CD14-positive monocyte (primary cell): ENCODE results near the gene HEPN1. TPM values are rescaled to one million over a fixed set of nuclear protein-coding genes. Genes with fewer than 3 reads are reported as not detected.
A peak's percentile ranks its signal among the peaks of the same experiment; 100 is the strongest.

ENCODE experiments used
- DNase-seq, 3 donors: peaks; one replicate each; pipeline ENCODE4 v3.0.0-alpha.2; 2011 to 2022
- H2AFZ ChIP-seq: 2 replicates; pipeline ENCODE4 v1.6.0; 2012; ENCODE audit warnings: mild to moderate bottlenecking, low read depth, low read length, inconsistent platforms; ENCODE audit not compliant: insufficient read depth, poor library complexity, severe bottlenecking
- H3K27ac ChIP-seq, 2 donors: 1 replicate in 1 of 2; 2 replicates in 1 of 2; pipeline ENCODE4 v1.5.1; 2012 to 2013; ENCODE audit warnings: low read length in 2 of 2, control low read depth in 1 of 2, inconsistent platforms in 1 of 2, low read depth in 1 of 2, mild to moderate bottlenecking in 1 of 2
- H3K27me3 ChIP-seq, 2 donors: one replicate each; pipeline versions ENCODE4 v1.6.0 to v1.6.1; 2011 to 2013; ENCODE audit warnings: low read length in 2 of 2; ENCODE audit not compliant: control insufficient read depth in 2 of 2, insufficient read depth in 2 of 2
- H3K36me3 ChIP-seq, 2 donors: replicated peaks in 1 of 2; 1 replicate in 1 of 2; 2 replicates in 1 of 2; pipeline versions ENCODE4 v1.5.1 to v1.6.1; 2012 to 2013; ENCODE audit warnings: low read length in 2 of 2, control low read depth in 1 of 2, inconsistent platforms in 1 of 2, mild to moderate bottlenecking in 1 of 2; ENCODE audit not compliant: insufficient read depth in 2 of 2, control insufficient read depth in 1 of 2
- H3K4me1 ChIP-seq, 2 donors: 1 replicate in 1 of 2; 2 replicates in 1 of 2; pipeline versions ENCODE4 v1.5.1 to v1.6.1; 2012 to 2013; ENCODE audit warnings: low read length in 2 of 2, control low read depth in 1 of 2, inconsistent platforms in 1 of 2, mild to moderate bottlenecking in 1 of 2, moderate library complexity in 1 of 2; ENCODE audit not compliant: insufficient read depth in 2 of 2, control insufficient read depth in 1 of 2
- H3K4me2 ChIP-seq: replicated peaks from 2 replicates; pipeline ENCODE3; 2012; ENCODE audit warnings: low read length, moderate library complexity, mild to moderate bottlenecking; ENCODE audit not compliant: poor library complexity, severe bottlenecking; ENCODE audit errors: extremely low read depth
- H3K4me3 ChIP-seq, 3 experiments: fragments of 200-600 bp in 1 of 3; sonication (generic) in 1 of 3; replicated peaks in 1 of 3; 1 replicate in 2 of 3; 2 replicates in 1 of 3; pipeline ENCODE4 v1.5.1; 2011 to 2013; ENCODE audit warnings: low read length in 3 of 3, mild to moderate bottlenecking in 3 of 3, control low read depth in 2 of 3, low read depth in 2 of 3, inconsistent platforms in 1 of 3, moderate library complexity in 1 of 3
- H3K79me2 ChIP-seq: 2 replicates; pipeline ENCODE4 v1.6.0; 2012; ENCODE audit warnings: mild to moderate bottlenecking, control low read depth, inconsistent platforms, low read length, moderate library complexity; ENCODE audit not compliant: insufficient read depth
- H3K9ac ChIP-seq: 2 replicates; pipeline ENCODE4 v1.6.0; 2017; ENCODE audit warnings: low read length, mild to moderate bottlenecking; ENCODE audit not compliant: insufficient read depth, poor library complexity, severe bottlenecking
- H3K9me3 ChIP-seq, 2 donors: replicated peaks in 1 of 2; 1 replicate in 1 of 2; 2 replicates in 1 of 2; pipeline versions ENCODE4 v1.5.1 to v1.6.1; 2012 to 2013; ENCODE audit warnings: low read length in 2 of 2, control low read depth in 1 of 2; ENCODE audit not compliant: control insufficient read depth in 1 of 2, insufficient read depth in 1 of 2
- H4K20me1 ChIP-seq: 2 replicates; pipeline ENCODE4 v1.6.0; 2012; ENCODE audit warnings: mild to moderate bottlenecking, low read length, control low read depth, moderate library complexity; ENCODE audit not compliant: insufficient read depth
- H3K27ac Mint-ChIP-seq, 7 donors: one replicate each; pipeline ENCODE4 v1.8.0; 2020; ENCODE audit warnings: mild to moderate bottlenecking in 7 of 7, mixed read lengths in 7 of 7, moderate library complexity in 6 of 7, inconsistent platforms in 2 of 7
- H3K27me3 Mint-ChIP-seq, 3 donors: one replicate each; pipeline ENCODE4 v1.8.0; 2021 to 2022; ENCODE audit warnings: low read depth in 3 of 3, mild to moderate bottlenecking in 3 of 3, mixed read lengths in 3 of 3, moderate library complexity in 3 of 3, inconsistent platforms in 1 of 3
- H3K36me3 Mint-ChIP-seq, 2 donors: one replicate each; pipeline ENCODE4 v1.8.0; 2020; ENCODE audit warnings: mixed read lengths in 2 of 2, inconsistent platforms in 1 of 2, mild to moderate bottlenecking in 1 of 2
- H3K4me1 Mint-ChIP-seq: one replicate; pipeline ENCODE4 v1.8.0; 2020; ENCODE audit warnings: mild to moderate bottlenecking, mixed read lengths
- H3K4me3 Mint-ChIP-seq, 2 donors: one replicate each; pipeline ENCODE4 v1.8.0; 2020; ENCODE audit warnings: mild to moderate bottlenecking in 2 of 2, mixed read lengths in 2 of 2, moderate library complexity in 1 of 2
- H3K9me3 Mint-ChIP-seq, 7 donors: one replicate each; pipeline ENCODE4 v1.8.0; 2020 to 2022; ENCODE audit warnings: mixed read lengths in 7 of 7, mild to moderate bottlenecking in 6 of 7, moderate library complexity in 6 of 7, inconsistent platforms in 2 of 7
- CTCF ChIP-seq: fragments of 200-600 bp; IDR thresholded peaks from one replicate; pipeline ENCODE4 v1.8.0; 2022; ENCODE audit warnings: antibody characterized with exemption, mild to moderate bottlenecking
- WGBS: methylation state at CpG from one replicate; pipeline ENCODE4 v1.1.5; 2013; ENCODE audit warnings: missing lambda C conversion rate; ENCODE audit not compliant: insufficient coverage; 5-methylcytosine and 5-hydroxymethylcytosine counted together
- intact Hi-C, 2 donors: fragments of 100-400 bp; cut with micrococcal nuclease; formaldehyde crosslinking; loops; one replicate each; pipeline versions ENCODE4 v1.15.0 to v1.15.1; 2023
- polyA plus RNA-seq, 3 donors: library from polyadenylated mRNA; depleted of rRNA in 1 of 3; unstranded in 2 of 3; stranded (reverse) in 1 of 3; fragments of 300-500 nt in 2 of 3; fragments of >200 nt in 1 of 3; fragmentation: Illumina TruSeq in 2 of 3; gene quantifications; 1 replicate in 2 of 3; 2 replicates in 1 of 3; pipeline ENCODE4 v1.2.3, GENCODE V29; 2012 to 2021

The HEPN1 gene
- polyA plus RNA-seq, 3 donors: not detected

- no peaks in the 10 kb centered on the region for H3K36me3 ChIP-seq
- H3K27ac ChIP-seq: no peak overlapping the region
- DNase-seq: no peak
- Mint-ChIP-seq H3K4me3 (peak overlapping the region; percentile 86 to 93), H3K4me1 (peaks cover 30% of the 10 kb centered on the region), H3K27me3 (peaks cover 44 to 59% (median 48%) of the 10 kb centered on the region in 3 donors), H3K36me3 (no peaks in the 10 kb centered on the region), H3K27ac (peak overlapping the region in 5 of 7 donors; percentile 20 to 86 (median 57)), H3K9me3 (peaks cover 0 to 15% (median 1%) of the 10 kb centered on the region in 7 donors)
- peak overlapping the region; percentile 64 to 87 (median 68) for H3K4me3 ChIP-seq
- TF ChIP-seq CTCF: no peak
- peaks cover 9 to 52% of the 10 kb centered on the region in 2 donors for H3K27me3 ChIP-seq
- H4K20me1 ChIP-seq: no peaks in the 10 kb centered on the region
- H3K4me2 ChIP-seq: peak overlapping the region; percentile 92
- H3K4me1 ChIP-seq: peaks cover 15 to 20% of the 10 kb centered on the region in 2 donors
- WGBS: 15% methylated on average over 21 of the region's 30 CpGs
- intact Hi-C loops: no loop called here
- no peaks in the 10 kb centered on the region for H3K9me3 ChIP-seq
- peak overlapping the region; percentile 95 for H2AFZ ChIP-seq
- H3K79me2 ChIP-seq: no peaks in the 10 kb centered on the region
- H3K9ac ChIP-seq: peak overlapping the region; percentile 68
These were observed 42.0 kb upstream of the HEPN1 start for GRCh38 chr11:124876818-124877630.

GRCh38 chr11:124877631-124877909, 41.5 kb upstream of the HEPN1 start:
- TF ChIP-seq CTCF: no peak
- H3K4me3 ChIP-seq: peak overlapping the region in 1 of 3 experiments; percentile 87

More at GRCh38 chr11:124877631-124877909, 41.5 kb upstream of the HEPN1 start:
- peaks cover 5 to 46% of the 10 kb centered on the region in 2 donors for H3K27me3 ChIP-seq
- no peaks in the 10 kb centered on the region for H3K79me2 ChIP-seq
- no peak for DNase-seq
- no peaks in the 10 kb centered on the region for H3K9me3 ChIP-seq
- H4K20me1 ChIP-seq: no peaks in the 10 kb centered on the region
- Mint-ChIP-seq H3K27ac (peak overlapping the region in 1 of 7 donors; percentile 20), H3K9me3 (peaks cover 0 to 15% (median 1%) of the 10 kb centered on the region in 7 donors), H3K4me3 (peak overlapping the region; percentile 86 to 93), H3K27me3 (peaks cover 39 to 54% (median 45%) of the 10 kb centered on the region in 3 donors), H3K36me3 (no peaks in the 10 kb centered on the region), H3K4me1 (peaks cover 30% of the 10 kb centered on the region)
- WGBS: no CpG with 5 or more reads among the region's 10 CpGs
- H3K4me1 ChIP-seq: peaks cover 15 to 20% of the 10 kb centered on the region in 2 donors
- H3K4me2 ChIP-seq: peak overlapping the region; percentile 92
- no peak overlapping the region for H3K9ac ChIP-seq
- intact Hi-C loops: no loop called here
- H3K27ac ChIP-seq: no peak overlapping the region
- no peaks in the 10 kb centered on the region for H3K36me3 ChIP-seq
- H2AFZ ChIP-seq: peak overlapping the region; percentile 95
